Loucy (cell line): ENCODE results near the gene SLC7A10.

Experiments
- H2AFZ ChIP-seq: fragments of 200-600 bp; sonication (generic); 2 replicates; pipeline ENCODE4 v1.6.0; 2016; ENCODE audit warnings: antibody characterized with exemption, mild to moderate bottlenecking, low read length, moderate library complexity
- H3F3A ChIP-seq: fragments of 200-600 bp; 2 replicates; pipeline ENCODE4 v1.6.0; 2016; ENCODE audit warnings: antibody characterized with exemption, low read depth, mild to moderate bottlenecking
- H3K27me3 ChIP-seq: fragments of 200-600 bp; sonication (generic); 2 replicates; pipeline ENCODE4 v1.6.1; 2014; ENCODE audit warnings: low read length, mild to moderate bottlenecking; ENCODE audit not compliant: insufficient read depth, poor library complexity, severe bottlenecking
- H3K36me3 ChIP-seq: fragments of 200-600 bp; sonication (generic); 2 replicates; pipeline ENCODE4 v1.6.1; 2016; ENCODE audit warnings: low read length; ENCODE audit not compliant: insufficient read depth
- H3K4me1 ChIP-seq: fragments of 200-600 bp; sonication (generic); 2 replicates; pipeline ENCODE4 v1.5.1; 2014; ENCODE audit warnings: low read length, mild to moderate bottlenecking; ENCODE audit not compliant: insufficient read depth, poor library complexity, severe bottlenecking
- H3K4me2 ChIP-seq: fragments of 200-600 bp; sonication (generic); 2 replicates; pipeline ENCODE4 v1.6.0; 2014; ENCODE audit warnings: antibody characterized with exemption, low read length, low read depth, mild to moderate bottlenecking; ENCODE audit not compliant: poor library complexity, severe bottlenecking
- H3K4me3 ChIP-seq: fragments of 200-600 bp; sonication (generic); 2 replicates; pipeline ENCODE4 v1.5.1; 2014; ENCODE audit warnings: low read length, mild to moderate bottlenecking, mixed read lengths; ENCODE audit not compliant: poor library complexity, severe bottlenecking
- H3K79me2 ChIP-seq: fragments of 200-600 bp; sonication (generic); 2 replicates; pipeline ENCODE4 v1.6.1; 2014; ENCODE audit warnings: low read length; ENCODE audit not compliant: insufficient read depth
- H3K9ac ChIP-seq: fragments of 200-600 bp; sonication (generic); 2 replicates; pipeline ENCODE4 v1.6.0; 2014; ENCODE audit warnings: mild to moderate bottlenecking, low read depth, low read length, moderate library complexity; ENCODE audit not compliant: poor library complexity, severe bottlenecking
- H3K9me2 ChIP-seq: fragments of 200-600 bp; sonication (generic); replicated peaks from 2 replicates; pipeline ENCODE4 v1.6.1; 2016; ENCODE audit warnings: low read depth, low read length, mixed read lengths
- H3K9me3 ChIP-seq: fragments of 200-600 bp; sonication (generic); 2 replicates; pipeline ENCODE4 v1.6.1; 2014; ENCODE audit warnings: mild to moderate bottlenecking, antibody characterized with exemption, low read length, low read depth; ENCODE audit not compliant: insufficient read depth
- H4K20me1 ChIP-seq: fragments of 200-600 bp; sonication (generic); 2 replicates; pipeline ENCODE4 v1.6.0; 2014; ENCODE audit warnings: antibody characterized with exemption, low read length, mild to moderate bottlenecking; ENCODE audit not compliant: insufficient read depth, poor library complexity, severe bottlenecking
- CTCF ChIP-seq: fragments of 200-600 bp; sonication (generic); conservative IDR thresholded peaks from 2 replicates; pipeline ENCODE4 v1.5.1; 2014; ENCODE audit warnings: mild to moderate bottlenecking, antibody characterized with exemption, low read length
- EZH2phosphoT487 ChIP-seq: fragments of 200-600 bp; IDR thresholded peaks from 2 replicates; pipeline ENCODE4 v1.6.1; 2018; ENCODE audit warnings: antibody characterized with exemption, mild to moderate bottlenecking, moderate library complexity, borderline replicate concordance

Gene SLC7A10

GRCh38 chr19:33187183-33187540, 38.5 kb downstream of the SLC7A10 start:
- H3K27me3 ChIP-seq, result no peaks in the 10 kb centered on the region
- no peak overlapping the region for H3K9ac ChIP-seq
- no peak overlapping the region for H3K4me2 ChIP-seq
- H3K9me2 ChIP-seq, result no peaks in the 10 kb centered on the region
- H2AFZ ChIP-seq, result no peak overlapping the region
- no peak for TF ChIP-seq EZH2phosphoT487
- no peak for TF ChIP-seq CTCF
- H4K20me1 ChIP-seq, result no peaks in the 10 kb centered on the region
- H3K36me3 ChIP-seq, result no peaks in the 10 kb centered on the region
- H3F3A ChIP-seq, result no peaks in the 10 kb centered on the region
- H3K4me3 ChIP-seq, result no peak overlapping the region
- no peaks in the 10 kb centered on the region for H3K9me3 ChIP-seq
- H3K4me1 ChIP-seq, result peaks cover 10% of the 10 kb centered on the region
- H3K79me2 ChIP-seq, result no peaks in the 10 kb centered on the region

GRCh38 chr19:33186431-33187182, 39.0 kb downstream of the SLC7A10 start:
- Histone ChIP-seq H3K27me3 (no peaks in the 10 kb centered on the region), H3K4me3 (no peak overlapping the region), H3K79me2 (no peaks in the 10 kb centered on the region), H3K4me1 (peaks cover 10% of the 10 kb centered on the region), H3K36me3 (no peaks in the 10 kb centered on the region), H4K20me1 (no peaks in the 10 kb centered on the region), H3K4me2 (peak overlapping the region; percentile 34), H3K9ac (peak overlapping the region; percentile 44), H3K9me2 (no peaks in the 10 kb centered on the region), H3F3A (no peaks in the 10 kb centered on the region), H3K9me3 (no peaks in the 10 kb centered on the region), H2AFZ (peak overlapping the region; percentile 61)
- TF ChIP-seq CTCF (no peak), EZH2phosphoT487 (no peak)

- Histone ChIP-seq H3F3A (no peaks in the 10 kb centered on the region), H3K4me3 (peak overlapping the region; percentile 91), H4K20me1 (no peaks in the 10 kb centered on the region), H3K9ac (peak overlapping the region; percentile 60), H3K36me3 (no peaks in the 10 kb centered on the region), H3K9me2 (no peaks in the 10 kb centered on the region), H3K4me1 (peaks cover 27% of the 10 kb centered on the region), H3K27me3 (no peaks in the 10 kb centered on the region), H3K79me2 (peaks cover 16% of the 10 kb centered on the region; the same call in 1 of the 2 replicates), H3K9me3 (no peaks in the 10 kb centered on the region), H2AFZ (peak overlapping the region; percentile 88), H3K4me2 (peak overlapping the region; percentile 86)
- TF ChIP-seq CTCF (peak; percentile 45), EZH2phosphoT487 (no peak)
Measured at GRCh38 chr19:33177417-33177979, 48.2 kb downstream of the SLC7A10 start.
